A549 (cell line): ENCODE data around the gene SETDB2. TPM values are rescaled to one million over a fixed set of nuclear protein-coding genes. Genes with fewer than 3 reads are reported as not detected.

ENCODE experiments used
- ATAC-seq, 2 experiments: fragments of 200-7000 bp in 1 of 2; fragments of >200 bp in 1 of 2; cut with Nextera tagmentation in 1 of 2; cut with Tn5 transposase in 1 of 2; 3 replicates each; pipeline versions ENCODE4 v1.8.0 to v1.9.1; 2018 to 2020; ENCODE audit warnings: mild to moderate bottlenecking in 1 of 2, moderate library complexity in 1 of 2
- CTCF ChIA-PET: fragments of 300-600 bp; sonication (Branson Sonifier 250); formaldehyde crosslinking; extraction: SDS; loops from one replicate; lab custom pipeline; 2021; ENCODE audit warnings: antibody characterized with exemption, inconsistent platforms; lab: Yijun Ruan, JAX
- POLR2A ChIA-PET: fragments of 350-600 bp; formaldehyde crosslinking; extraction: SDS; loops from one replicate; lab custom pipeline; 2021; ENCODE audit warnings: antibody characterized with exemption, inconsistent platforms; lab: Yijun Ruan, JAX
- DNase-seq, 2 experiments: peaks; one replicate each; pipeline versions ENCODE4 v3.0.0 to v3.0.0-alpha.2; 2011 to 2016; ENCODE audit warnings: low read depth in 1 of 2, low spot score in 1 of 2
- FAIRE-seq: peaks from 2 replicates; lab custom pipeline; 2011; peaks lifted over from hg19 to GRCh38; lab: Jason Lieb, UNC
- H3K27ac ChIP-seq, 2 experiments: fragments of >200 bp; sonication (Bioruptor Twin); formaldehyde crosslinking; 3 replicates each; pipeline ENCODE4 v1.5.1; 2016 to 2017
- H3K4me1 ChIP-seq: fragments of >200 bp; sonication (Bioruptor Twin); formaldehyde crosslinking; 3 replicates; pipeline ENCODE4 v1.6.1; 2016
- H3K4me2 ChIP-seq: fragments of >200 bp; sonication (Bioruptor Twin); formaldehyde crosslinking; 3 replicates; pipeline ENCODE4 v1.6.1; 2016
- H3K4me3 ChIP-seq: fragments of >200 bp; sonication (Bioruptor Twin); formaldehyde crosslinking; 3 replicates; pipeline ENCODE4 v1.5.1; 2016
- H3K9me3 ChIP-seq: fragments of >200 bp; sonication (Bioruptor Twin); formaldehyde crosslinking; 3 replicates; pipeline ENCODE4 v1.6.1; 2016
- CBX2 ChIP-seq: fragments of 200-600 bp; sonication (generic); IDR thresholded peaks from 2 replicates; pipeline ENCODE4 v1.6.1; 2016; ENCODE audit warnings: low read depth, mild to moderate bottlenecking, borderline replicate concordance
- CBX8 ChIP-seq: fragments of 200-600 bp; sonication (generic); IDR thresholded peaks from 2 replicates; pipeline ENCODE4 v1.6.1; 2016
- CEBPB ChIP-seq, 2 experiments: fragments of >200 bp in 1 of 2; sonication (Bioruptor Twin) in 1 of 2; formaldehyde crosslinking in 1 of 2; IDR thresholded peaks; 2 replicates each; pipeline ENCODE4 v1.6.1; 2012 to 2016
- CHD2 ChIP-seq: fragments of 150-350 bp; IDR thresholded peaks from 2 replicates; pipeline ENCODE4 v1.6.1; 2014; ENCODE audit warnings: low read length; ENCODE audit not compliant: partially characterized antibody
- EHF ChIP-seq: fragments of 250-450 bp; sonication (Bioruptor Pico); IDR thresholded peaks from 2 replicates; pipeline ENCODE4 v1.5.0; 2020; ENCODE audit warnings: mild to moderate bottlenecking
- EHMT2 ChIP-seq: fragments of 200-600 bp; sonication (generic); IDR thresholded peaks from 2 replicates; pipeline ENCODE4 v1.6.1; 2016; ENCODE audit warnings: antibody characterized with exemption, low read depth, mild to moderate bottlenecking, moderate library complexity
- ELK1 ChIP-seq: fragments of 150-350 bp; IDR thresholded peaks from 2 replicates; pipeline ENCODE4 v1.6.1; 2014; ENCODE audit warnings: low read depth, mild to moderate bottlenecking, low read length
- EP300 ChIP-seq, 2 experiments: fragments of >200 bp; sonication (Bioruptor Twin); formaldehyde crosslinking; IDR thresholded peaks; 2 replicates in 1 of 2; 3 replicates in 1 of 2; pipeline ENCODE4 v1.6.1; 2016 to 2017
- ESRRA ChIP-seq: fragments of 150-350 bp; IDR thresholded peaks from 2 replicates; pipeline ENCODE4 v1.6.1; 2014; ENCODE audit warnings: mild to moderate bottlenecking, low read length, borderline replicate concordance
- FOSB ChIP-seq: fragments of 250-450 bp; sonication (Bioruptor Pico); IDR thresholded peaks from 2 replicates; pipeline ENCODE4 v1.5.0; 2020; ENCODE audit warnings: mild to moderate bottlenecking, moderate library complexity
- FOSL2 ChIP-seq, 2 experiments: fragments of 450-650 bp in 1 of 2; fragments of >200 bp in 1 of 2; sonication (Bioruptor Twin) in 1 of 2; formaldehyde crosslinking; IDR thresholded peaks; 2 replicates each; pipeline versions ENCODE4 v1.5.0 to v1.6.1; 2016 to 2020; ENCODE audit warnings: mild to moderate bottlenecking in 1 of 2, moderate library complexity in 1 of 2
- FOXS1 ChIP-seq: fragments of 250-450 bp; sonication (Bioruptor Pico); IDR thresholded peaks from 2 replicates; pipeline ENCODE4 v1.5.0; 2020; ENCODE audit warnings: mild to moderate bottlenecking, moderate library complexity
- GATA3 ChIP-seq: IDR thresholded peaks from 2 replicates; pipeline ENCODE4 v1.6.1; 2012; ENCODE audit warnings: borderline replicate concordance
- HDAC2 ChIP-seq: fragments of 200-600 bp; sonication (generic); IDR thresholded peaks from 2 replicates; pipeline ENCODE4 v1.6.1; 2016
- HOXA7 ChIP-seq: fragments of 250-450 bp; sonication (Bioruptor Pico); IDR thresholded peaks from 2 replicates; pipeline ENCODE4 v1.5.0; 2020; ENCODE audit warnings: mild to moderate bottlenecking, moderate library complexity
- JUN ChIP-seq, 2 experiments: fragments of >200 bp; sonication (Bioruptor Twin); formaldehyde crosslinking; IDR thresholded peaks; 2 replicates in 1 of 2; 3 replicates in 1 of 2; pipeline ENCODE4 v1.6.1; 2016 to 2017
- KDM1A ChIP-seq: fragments of 200-600 bp; sonication (generic); IDR thresholded peaks from 2 replicates; pipeline ENCODE4 v1.6.1; 2016; ENCODE audit warnings: low read depth, mild to moderate bottlenecking
- MAFK ChIP-seq: fragments of 450-650 bp; IDR thresholded peaks from 2 replicates; pipeline ENCODE4 v1.6.1; 2014; ENCODE audit not compliant: partially characterized antibody
- MAX ChIP-seq: IDR thresholded peaks from 2 replicates; pipeline ENCODE4 v1.6.1; 2012
- NFE2L2 ChIP-seq: fragments of 150-350 bp; conservative IDR thresholded peaks from 2 replicates; pipeline ENCODE4 v1.6.1; 2014; ENCODE audit warnings: low read length
- NPAS2 ChIP-seq: fragments of 250-450 bp; sonication (Bioruptor Pico); IDR thresholded peaks from 2 replicates; pipeline ENCODE4 v1.8.0; 2022; ENCODE audit warnings: mild to moderate bottlenecking, moderate library complexity, borderline replicate concordance
- NR3C1 ChIP-seq: fragments of >200 bp; sonication (Bioruptor Twin); formaldehyde crosslinking; IDR thresholded peaks from 3 replicates; pipeline ENCODE4 v1.6.1; 2017
- RCOR1 ChIP-seq: fragments of 150-350 bp; IDR thresholded peaks from 2 replicates; pipeline ENCODE4 v1.6.1; 2014; ENCODE audit warnings: antibody characterized with exemption, low read length, low read depth
- RFX5 ChIP-seq: fragments of 450-650 bp; IDR thresholded peaks from 2 replicates; pipeline ENCODE4 v1.7.1; 2014; ENCODE audit warnings: antibody characterized with exemption, mild to moderate bottlenecking, moderate library complexity
- RNF2 ChIP-seq: fragments of 200-600 bp; sonication (generic); IDR thresholded peaks from 2 replicates; pipeline ENCODE4 v1.6.1; 2016; ENCODE audit warnings: low read depth, mild to moderate bottlenecking, antibody characterized with exemption, moderate library complexity, borderline replicate concordance
- SMC3 ChIP-seq: fragments of >200 bp; sonication (Bioruptor Twin); formaldehyde crosslinking; IDR thresholded peaks from 3 replicates; pipeline ENCODE4 v1.6.1; 2018; ENCODE audit warnings: inconsistent platforms
- TP53 ChIP-seq: fragments of 250-450 bp; sonication (Bioruptor Pico); IDR thresholded peaks from 2 replicates; pipeline ENCODE4 v1.5.0; 2021; ENCODE audit warnings: mild to moderate bottlenecking, moderate library complexity
- ZNF302 ChIP-seq: fragments of 250-450 bp; sonication (Bioruptor Pico); IDR thresholded peaks from 2 replicates; pipeline ENCODE4 v1.9.0; 2021; ENCODE audit warnings: inconsistent platforms, mild to moderate bottlenecking, moderate library complexity
- ZSCAN20 ChIP-seq: fragments of 250-450 bp; sonication (Bioruptor Pico); IDR thresholded peaks from 2 replicates; pipeline ENCODE4 v1.8.0; 2022; ENCODE audit warnings: mild to moderate bottlenecking, moderate library complexity
- WGBS: methylation state at CpG from one replicate; pipeline ENCODE4 v1.1.6; 2017; ENCODE audit errors: missing lambda C conversion rate; 5-methylcytosine and 5-hydroxymethylcytosine counted together
- polyA plus RNA-seq, 4 experiments: library from polyadenylated mRNA; depleted of rRNA in 3 of 4; stranded (reverse); fragments of >200 nt; fragmentation: RNase III in 1 of 4; extraction: RNeasy Plus Mini Kit Qiagen cat#74134 plus additional on column Dnase treatment in 1 of 4; gene quantifications; 2 replicates in 3 of 4; 3 replicates in 1 of 4; pipeline ENCODE4 v1.2.3, GENCODE V29; 2011 to 2017
- TF ChIP-seq, protein P1 (sequence below): IDR thresholded peaks from 2 replicates; pipeline ENCODE4 v1.6.1; 2012; ENCODE audit warnings: low read depth, borderline replicate concordance

Gene SETDB2
- polyA plus RNA-seq, 2 of the 4 experiments (the other 2 are of a cell fraction): 1.3 to 4.6 TPM

GRCh38 chr13:49403996-49404702, 39.9 kb upstream of the SETDB2 start:
- no peak for FAIRE-seq
- Histone ChIP-seq H3K4me3 (no peak overlapping the region), H3K4me2 (no peak overlapping the region), H3K27ac (no peak overlapping the region), H3K9me3 (peaks cover 2% of the 10 kb centered on the region; the same call in 1 of the 3 replicates), H3K4me1 (no peaks in the 10 kb centered on the region)
- ATAC-seq: no peak
- POLR2A ChIA-PET: no interaction called here
- CTCF ChIA-PET: no interaction called here
- WGBS: 69% methylated on average over 7 of the region's 7 CpGs
- no peak for DNase-seq
- no peak for TF ChIP-seq NPAS2 (CRISPR knock-in tag)
- TF ChIP-seq NFE2L2: no peak
- no peak for TF ChIP-seq SMC3
- no peak for TF ChIP-seq CBX2
- no peak for TF ChIP-seq EP300 (IDR thresholded peaks at IDR 0.05)
- no peak for TF ChIP-seq NR3C1
- no peak for TF ChIP-seq ESRRA
- TF ChIP-seq MAX: no peak
- TF ChIP-seq ZSCAN20 (CRISPR knock-in tag): no peak
- TF ChIP-seq GATA3: no peak
- no peak for TF ChIP-seq CHD2
- TF ChIP-seq MAFK: no peak
- no peak for TF ChIP-seq FOSB (CRISPR knock-in tag)
- no peak for TF ChIP-seq RFX5
- TF ChIP-seq FOSL2 (IDR thresholded peaks at IDR 0.05): no peak
- TF ChIP-seq FOSL2 (CRISPR knock-in tag; IDR thresholded peaks at IDR 0.05): no peak
- TF ChIP-seq EHMT2: no peak
- TF ChIP-seq TP53: no peak
- no peak for TF ChIP-seq HOXA7 (CRISPR knock-in tag)

DNA sequence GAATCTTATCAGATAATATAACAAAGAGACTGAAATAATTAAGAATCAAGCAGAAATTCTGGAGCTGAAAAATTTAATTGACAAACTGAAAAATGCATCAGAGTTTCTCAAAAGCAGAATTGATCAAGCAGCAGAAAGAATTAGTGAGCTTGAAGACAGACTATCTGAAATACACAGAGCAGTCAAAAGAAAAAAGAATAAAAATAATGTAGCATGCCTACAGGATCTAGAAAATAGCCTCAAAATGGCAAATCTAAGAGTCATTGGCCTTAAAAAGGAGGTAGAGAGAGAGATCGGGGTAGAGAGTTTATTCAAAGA, 39.4 kb upstream of the SETDB2 start:
- Histone ChIP-seq H3K4me2 (no peak overlapping the region), H3K4me1 (no peaks in the 10 kb centered on the region), H3K27ac (no peak overlapping the region), H3K9me3 (peaks cover 2% of the 10 kb centered on the region; the same call in 1 of the 3 replicates), H3K4me3 (no peak overlapping the region)
- POLR2A ChIA-PET: no interaction called here
- 93% methylated on average over 1 of the region's 1 CpG for WGBS
- no peak for DNase-seq
- no peak for ATAC-seq
- no peak for FAIRE-seq
- TF ChIP-seq EHF (CRISPR knock-in tag) (no peak), ELK1 (no peak), ESRRA (no peak), ZNF302 (CRISPR knock-in tag) (no peak), HOXA7 (CRISPR knock-in tag) (no peak), KDM1A (no peak), MAFK (no peak), CBX8 (no peak), EP300 (IDR thresholded peaks at IDR 0.05) (no peak), JUN (IDR thresholded peaks at IDR 0.05) (no peak), FOXS1 (no peak), CEBPB (IDR thresholded peaks at IDR 0.05) (no peak), RCOR1 (no peak), FOSL2 (IDR thresholded peaks at IDR 0.05) (no peak), FOSL2 (CRISPR knock-in tag; IDR thresholded peaks at IDR 0.05) (no peak), SMC3 (no peak), HDAC2 (no peak), RNF2 (no peak)
- TF ChIP-seq, protein P1, sequence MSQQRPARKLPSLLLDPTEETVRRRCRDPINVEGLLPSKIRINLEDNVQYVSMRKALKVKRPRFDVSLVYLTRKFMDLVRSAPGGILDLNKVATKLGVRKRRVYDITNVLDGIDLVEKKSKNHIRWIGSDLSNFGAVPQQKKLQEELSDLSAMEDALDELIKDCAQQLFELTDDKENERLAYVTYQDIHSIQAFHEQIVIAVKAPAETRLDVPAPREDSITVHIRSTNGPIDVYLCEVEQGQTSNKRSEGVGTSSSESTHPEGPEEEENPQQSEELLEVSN: no peak
- CTCF ChIA-PET: no interaction called here
